OCI-LY7 (cell line): ENCODE data around the gene GGNBP2. TPM values are rescaled to one million over a fixed set of nuclear protein-coding genes. Genes with fewer than 3 reads are reported as not detected.
A peak's percentile ranks its signal among the peaks of the same experiment; 100 is the strongest.

Experiments used
- BruUV-seq: library from RNA; stranded (reverse); fragments of 400-500 nt; replicated peaks from 2 replicates; lab custom pipeline; 2021; lab: Mats Ljungman, UMichigan
- CTCF ChIA-PET: fragments of 300-600 bp; sonication (Branson Sonifier 250); formaldehyde crosslinking; loops from one replicate; lab custom pipeline; 2022; ENCODE audit warnings: antibody characterized with exemption; ENCODE audit not compliant: unreplicated experiment; lab: Charles Lee
- POLR2A ChIA-PET: fragments of 300-600 bp; sonication (Branson Sonifier 250); formaldehyde crosslinking; loops from one replicate; lab custom pipeline; 2022; ENCODE audit warnings: antibody characterized with exemption; lab: Charles Lee
- DNase-seq: peaks from one replicate; pipeline ENCODE4 v3.0.0-alpha.2; 2015; ENCODE audit warnings: low spot score
- H2AFZ ChIP-seq: fragments of 200-600 bp; sonication (generic), shearing (Covaris generic); 2 replicates; pipeline ENCODE4 v1.6.1; 2014; ENCODE audit warnings: mild to moderate bottlenecking, antibody characterized with exemption, low read length, moderate library complexity
- H3K27ac ChIP-seq: fragments of 200-600 bp; sonication (generic); 2 replicates; pipeline ENCODE4 v1.5.1; 2014; ENCODE audit warnings: mixed run types, low read depth, mild to moderate bottlenecking, moderate library complexity, low read length, inconsistent platforms; ENCODE audit not compliant: poor library complexity, severe bottlenecking
- H3K36me3 ChIP-seq: fragments of 200-600 bp; sonication (generic); 2 replicates; pipeline ENCODE4 v1.6.1; 2014; ENCODE audit warnings: mild to moderate bottlenecking, antibody characterized with exemption, low read length, moderate library complexity, mixed read lengths; ENCODE audit not compliant: insufficient read depth
- H3K4me1 ChIP-seq: fragments of 200-600 bp; sonication (generic); 2 replicates; pipeline ENCODE4 v1.5.1; 2014; ENCODE audit warnings: mild to moderate bottlenecking, low read length; ENCODE audit not compliant: insufficient read depth, poor library complexity, severe bottlenecking
- H3K4me2 ChIP-seq: fragments of 200-600 bp; sonication (generic); 2 replicates; pipeline ENCODE4 v1.6.1; 2014; ENCODE audit warnings: mild to moderate bottlenecking, low read length
- H3K4me3 ChIP-seq: fragments of 200-600 bp; sonication (generic); 2 replicates; pipeline ENCODE4 v1.5.1; 2014; ENCODE audit warnings: mild to moderate bottlenecking, low read depth, low read length; ENCODE audit not compliant: poor library complexity, severe bottlenecking
- H3K79me2 ChIP-seq: fragments of 200-600 bp; sonication (generic); 2 replicates; pipeline ENCODE4 v1.6.1; 2016; ENCODE audit warnings: low read depth, mild to moderate bottlenecking, low read length, moderate library complexity, mixed read lengths; ENCODE audit not compliant: insufficient read depth
- H3K9me2 ChIP-seq: fragments of 200-600 bp; sonication (generic); 2 replicates; pipeline ENCODE4 v1.6.1; 2016; ENCODE audit warnings: mild to moderate bottlenecking, low read length, mixed read lengths; ENCODE audit not compliant: insufficient read depth
- H3K9me3 ChIP-seq: fragments of 200-600 bp; sonication (generic); 2 replicates; pipeline ENCODE4 v1.6.1; 2014; ENCODE audit warnings: mild to moderate bottlenecking, mixed run types, low read length, mixed read lengths
- H4K20me1 ChIP-seq: fragments of 200-600 bp; sonication (generic); 2 replicates; pipeline ENCODE4 v1.6.1; 2014; ENCODE audit warnings: mild to moderate bottlenecking, antibody characterized with exemption, low read length, moderate library complexity, mixed read lengths; ENCODE audit not compliant: insufficient read depth
- CTCF ChIP-seq: fragments of 200-600 bp; sonication (generic); conservative IDR thresholded peaks from 2 replicates; pipeline ENCODE4 v1.5.1; 2014; ENCODE audit warnings: mild to moderate bottlenecking, antibody characterized with exemption, low read length, moderate library complexity, mixed read lengths
- EZH2phosphoT487 ChIP-seq: fragments of 200-600 bp; sonication (generic); IDR thresholded peaks from 2 replicates; pipeline ENCODE4 v1.6.1; 2018; ENCODE audit warnings: low read depth, borderline replicate concordance, mild to moderate bottlenecking, mixed run types, antibody characterized with exemption, low read length, moderate library complexity, mixed read lengths
- intact Hi-C: fragments of 100-400 bp; cut with micrococcal nuclease; formaldehyde crosslinking; loops from one replicate; pipeline ENCODE4 v1.10.0; 2022; ENCODE audit not compliant: unreplicated experiment
- total RNA-seq, 2 experiments: library from RNA; depleted of rRNA in 1 of 2; stranded (reverse); fragments of >200 nt in 1 of 2; shearing (Covaris generic) in 1 of 2; gene quantifications; 2 replicates each; pipeline ENCODE4 v1.2.3, GENCODE V29; 2014 to 2022

The GGNBP2 gene
- total RNA-seq, 2 experiments from 2014 or later = 66.5 to 115 TPM

- H3K4me3 ChIP-seq = peak overlapping the region; percentile 82
- POLR2A ChIA-PET = interaction anchor here (1.2 to 1.4 kb wide), 2 partner anchors 9 to 46 kb away, joined by 4 to 10 read pairs; partner anchors contain the start of gene MRM1
- CTCF ChIA-PET = no interaction called here
- no peak for DNase-seq
- no peaks in the 10 kb centered on the region for H3K79me2 ChIP-seq
- intact Hi-C loops = no loop called here
- H4K20me1 ChIP-seq = peaks cover 3% of the 10 kb centered on the region; the same call in 1 of the 2 replicates
- H3K9me2 ChIP-seq = no peaks in the 10 kb centered on the region
- no peaks in the 10 kb centered on the region for H3K9me3 ChIP-seq
- TF ChIP-seq EZH2phosphoT487 (no peak), CTCF (no peak)
- peak overlapping the region; percentile 91 for H3K4me2 ChIP-seq
- BruUV-seq = no TSS peak
- H3K36me3 ChIP-seq = peaks cover 39% of the 10 kb centered on the region
- H2AFZ ChIP-seq = peak overlapping the region; percentile 53; the same call in 1 of the 2 replicates
- H3K27ac ChIP-seq = no peak overlapping the region
- H3K4me1 ChIP-seq = peaks cover 19% of the 10 kb centered on the region
Observed at GRCh38 chr17:36592316-36592715, 47.6 kb downstream of the GGNBP2 start.

GRCh38 chr17:36592716-36593321 is 48.1 kb downstream of the GGNBP2 start:
- intact Hi-C loops = no loop called here
- peaks cover 3% of the 10 kb centered on the region; the same call in 1 of the 2 replicates for H4K20me1 ChIP-seq
- CTCF ChIA-PET = no interaction called here
- no peak overlapping the region for H2AFZ ChIP-seq
- TF ChIP-seq EZH2phosphoT487 = no peak
- no peak for TF ChIP-seq CTCF
- H3K9me3 ChIP-seq = no peaks in the 10 kb centered on the region
- peak overlapping the region; percentile 82 for H3K4me3 ChIP-seq
- H3K9me2 ChIP-seq = no peaks in the 10 kb centered on the region
- H3K27ac ChIP-seq = no peak overlapping the region
- H3K4me1 ChIP-seq = peaks cover 19% of the 10 kb centered on the region
- no TSS peak for BruUV-seq
- POLR2A ChIA-PET = interaction anchor here (1.2 to 1.4 kb wide), 2 partner anchors 8 to 46 kb away, joined by 4 to 10 read pairs; partner anchors contain the start of gene MRM1
- no peak for DNase-seq
- no peaks in the 10 kb centered on the region for H3K79me2 ChIP-seq
- H3K4me2 ChIP-seq = peak overlapping the region; percentile 91
- H3K36me3 ChIP-seq = peaks cover 34% of the 10 kb centered on the region
